Measurements from ENCODE around the gene ANGPTL7. TPM values are rescaled to one million over a fixed set of nuclear protein-coding genes. Genes with fewer than 3 reads are reported as not detected.

ANGPTL7 gene
- total RNA-seq, 2 donors from 2014 or later, result 3.6 to 4.9 TPM

DNA sequence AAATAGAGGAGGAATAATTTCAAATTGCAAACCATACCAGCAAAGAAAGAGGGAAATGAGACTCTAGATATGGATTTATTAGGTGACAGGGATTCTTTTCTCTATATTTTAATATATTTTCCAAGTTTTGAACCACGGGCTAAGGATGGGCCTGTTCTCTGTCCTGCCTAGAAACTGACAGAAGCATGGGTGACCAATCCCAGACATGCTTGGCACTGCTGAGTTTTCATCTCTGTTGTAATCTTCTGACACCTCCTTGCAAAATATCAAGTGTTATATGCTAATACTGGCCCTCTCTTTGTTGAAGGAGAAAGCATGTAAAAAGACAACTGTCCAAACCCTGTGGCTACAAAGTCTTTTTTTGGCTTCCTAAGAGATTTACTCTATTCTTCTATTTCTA is 774 bp upstream of the ANGPTL7 start:
- no peak overlapping the region for H3K4me3 ChIP-seq
- H3K27me3 ChIP-seq, result no peaks in the 10 kb centered on the region
- peaks cover 0 to under 1% of the 10 kb centered on the region in 2 donors for H3K36me3 ChIP-seq (replicated peaks in 1 of 2; ENCODE audit: insufficient read depth in 1 of 2, low read depth in 2 of 2)
- intact Hi-C loops (cut with DNase I), result no loop called here
- no peak for ATAC-seq
- no peak for TF ChIP-seq POLR2A (IDR thresholded peaks at IDR 0.05)
- TF ChIP-seq, protein P1, sequence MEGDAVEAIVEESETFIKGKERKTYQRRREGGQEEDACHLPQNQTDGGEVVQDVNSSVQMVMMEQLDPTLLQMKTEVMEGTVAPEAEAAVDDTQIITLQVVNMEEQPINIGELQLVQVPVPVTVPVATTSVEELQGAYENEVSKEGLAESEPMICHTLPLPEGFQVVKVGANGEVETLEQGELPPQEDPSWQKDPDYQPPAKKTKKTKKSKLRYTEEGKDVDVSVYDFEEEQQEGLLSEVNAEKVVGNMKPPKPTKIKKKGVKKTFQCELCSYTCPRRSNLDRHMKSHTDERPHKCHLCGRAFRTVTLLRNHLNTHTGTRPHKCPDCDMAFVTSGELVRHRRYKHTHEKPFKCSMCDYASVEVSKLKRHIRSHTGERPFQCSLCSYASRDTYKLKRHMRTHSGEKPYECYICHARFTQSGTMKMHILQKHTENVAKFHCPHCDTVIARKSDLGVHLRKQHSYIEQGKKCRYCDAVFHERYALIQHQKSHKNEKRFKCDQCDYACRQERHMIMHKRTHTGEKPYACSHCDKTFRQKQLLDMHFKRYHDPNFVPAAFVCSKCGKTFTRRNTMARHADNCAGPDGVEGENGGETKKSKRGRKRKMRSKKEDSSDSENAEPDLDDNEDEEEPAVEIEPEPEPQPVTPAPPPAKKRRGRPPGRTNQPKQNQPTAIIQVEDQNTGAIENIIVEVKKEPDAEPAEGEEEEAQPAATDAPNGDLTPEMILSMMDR (IDR thresholded peaks at IDR 0.05), result no peak
- WGBS, 2 donors, result 76 to 88% methylated on average over 1 of the region's 1 CpG
- no peak overlapping the region for H3K27ac ChIP-seq
- no peak for DNase-seq
- H3K9me3 ChIP-seq, result no peaks in the 10 kb centered on the region
- no peaks in the 10 kb centered on the region for H3K4me1 ChIP-seq

DNA sequence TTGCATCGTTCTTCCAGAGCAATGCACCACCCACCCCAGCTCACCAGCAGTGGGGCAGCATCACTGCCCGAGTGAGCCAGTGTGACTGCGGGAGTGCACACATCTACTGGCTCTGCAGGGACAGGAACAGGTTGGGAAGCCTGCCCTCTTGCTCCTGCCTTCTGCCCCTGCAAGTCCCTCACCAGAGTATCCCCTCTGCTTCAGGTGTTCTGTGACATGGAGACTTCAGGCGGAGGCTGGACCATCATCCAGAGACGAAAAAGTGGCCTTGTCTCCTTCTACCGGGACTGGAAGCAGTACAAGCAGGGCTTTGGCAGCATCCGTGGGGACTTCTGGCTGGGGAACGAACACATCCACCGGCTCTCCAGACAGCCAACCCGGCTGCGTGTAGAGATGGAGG is 4.2 kb downstream of the ANGPTL7 start:
- TF ChIP-seq, protein P1 (IDR thresholded peaks at IDR 0.05), result no peak
- TF ChIP-seq POLR2A (IDR thresholded peaks at IDR 0.05), result no peak
- H3K36me3 ChIP-seq (replicated peaks in 1 of 2; ENCODE audit: insufficient read depth in 1 of 2, low read depth in 2 of 2), result peaks cover 0 to 4% of the 10 kb centered on the region in 2 donors
- no peak overlapping the region for H3K4me3 ChIP-seq
- WGBS, 2 donors, result 94 to 96% methylated on average over 10 to 11 of the region's 11 CpGs
- DNase-seq, result no peak
- ATAC-seq, result no peak
- H3K27me3 ChIP-seq, result no peaks in the 10 kb centered on the region
- intact Hi-C loops (cut with DNase I), result no loop called here
- no peaks in the 10 kb centered on the region for H3K9me3 ChIP-seq
- no peak overlapping the region for H3K27ac ChIP-seq
- no peaks in the 10 kb centered on the region for H3K4me1 ChIP-seq

DNA sequence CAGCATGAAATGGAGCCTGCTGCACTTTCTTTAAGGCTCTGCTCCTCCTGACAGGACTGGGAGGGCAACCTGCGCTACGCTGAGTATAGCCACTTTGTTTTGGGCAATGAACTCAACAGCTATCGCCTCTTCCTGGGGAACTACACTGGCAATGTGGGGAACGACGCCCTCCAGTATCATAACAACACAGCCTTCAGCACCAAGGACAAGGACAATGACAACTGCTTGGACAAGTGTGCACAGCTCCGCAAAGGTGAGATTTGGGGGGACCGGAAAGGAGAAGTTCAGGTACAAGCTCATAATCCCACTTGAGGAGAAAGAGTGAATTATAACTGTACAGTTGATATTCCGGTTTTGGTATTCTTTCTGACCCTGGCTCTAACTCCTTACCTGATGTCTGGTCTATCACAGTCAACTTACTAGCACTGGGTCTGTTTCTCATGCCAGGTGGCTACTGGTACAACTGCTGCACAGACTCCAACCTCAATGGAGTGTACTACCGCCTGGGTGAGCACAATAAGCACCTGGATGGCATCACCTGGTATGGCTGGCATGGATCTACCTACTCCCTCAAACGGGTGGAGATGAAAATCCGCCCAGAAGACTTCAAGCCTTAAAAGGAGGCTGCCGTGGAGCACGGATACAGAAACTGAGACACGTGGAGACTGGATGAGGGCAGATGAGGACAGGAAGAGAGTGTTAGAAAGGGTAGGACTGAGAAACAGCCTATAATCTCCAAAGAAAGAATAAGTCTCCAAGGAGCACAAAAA is 5.4 kb downstream of the ANGPTL7 start:
- H3K27ac ChIP-seq, result no peak overlapping the region
- intact Hi-C loops (cut with DNase I), result no loop called here
- no peak for TF ChIP-seq POLR2A (IDR thresholded peaks at IDR 0.05)
- TF ChIP-seq, protein P1 (IDR thresholded peaks at IDR 0.05), result no peak
- no peaks in the 10 kb centered on the region for H3K9me3 ChIP-seq
- no peak overlapping the region for H3K4me3 ChIP-seq
- 88 to 89% methylated on average over 14 of the region's 14 CpGs for WGBS, 2 donors
- peaks cover 0 to 8% of the 10 kb centered on the region in 2 donors for H3K36me3 ChIP-seq (replicated peaks in 1 of 2; ENCODE audit: insufficient read depth in 1 of 2, low read depth in 2 of 2)
- DNase-seq (no peak), ATAC-seq (no peak)
- no peaks in the 10 kb centered on the region for H3K4me1 ChIP-seq
- no peaks in the 10 kb centered on the region for H3K27me3 ChIP-seq

DNA sequence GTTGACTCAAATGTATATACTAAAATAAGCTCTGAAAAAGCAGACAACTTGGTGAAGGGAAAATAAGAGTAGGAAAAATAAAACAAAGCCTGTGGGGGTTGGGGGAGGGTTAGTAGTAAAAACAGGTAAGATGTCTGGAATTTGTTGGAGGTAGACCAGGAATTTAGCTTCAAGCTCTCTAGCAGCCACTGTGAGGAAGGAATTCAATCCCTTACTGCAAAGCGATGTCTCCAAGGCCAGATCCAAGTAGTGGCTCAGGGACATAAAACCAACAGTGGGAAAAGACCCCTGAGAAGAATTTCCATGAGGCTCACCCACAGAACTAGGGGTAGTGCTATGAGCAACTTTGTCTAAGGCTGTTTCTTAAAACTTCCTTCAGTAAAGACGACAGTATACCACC is 7.8 kb downstream of the ANGPTL7 start:
- Histone ChIP-seq H3K4me3 (no peak overlapping the region), H3K27ac (no peak overlapping the region), H3K9me3 (no peaks in the 10 kb centered on the region), H3K27me3 (no peaks in the 10 kb centered on the region), H3K36me3 (replicated peaks in 1 of 2; ENCODE audit: insufficient read depth in 1 of 2, low read depth in 2 of 2) (peaks cover 0 to 10% of the 10 kb centered on the region in 2 donors), H3K4me1 (no peaks in the 10 kb centered on the region)
- WGBS, 2 donors, result 90 to 94% methylated on average over 2 of the region's 2 CpGs
- intact Hi-C loops (cut with DNase I), result no loop called here
- ATAC-seq (no peak), DNase-seq (no peak)
- no peak for TF ChIP-seq POLR2A (IDR thresholded peaks at IDR 0.05)
- TF ChIP-seq, protein P1 (IDR thresholded peaks at IDR 0.05), result no peak

DNA sequence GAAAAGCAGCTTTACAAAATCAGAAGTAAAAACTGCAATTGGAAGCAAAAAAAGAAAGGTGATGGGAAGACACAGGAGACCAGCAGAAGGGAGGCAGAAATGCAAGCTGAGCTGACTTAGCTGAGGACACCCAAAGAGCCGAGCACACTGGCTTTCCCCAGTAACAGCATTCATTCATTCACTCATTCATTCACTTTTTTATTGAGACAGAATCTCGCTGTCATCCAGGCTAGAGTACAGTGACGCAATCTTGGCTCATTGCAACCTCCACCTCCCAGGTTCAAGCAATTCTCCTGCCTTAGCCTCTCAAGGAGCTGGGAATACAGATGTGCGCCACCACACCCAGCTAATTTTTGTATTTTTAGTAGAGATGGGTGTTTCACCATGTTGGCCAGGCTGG is 8.2 kb downstream of the ANGPTL7 start:
- H3K27ac ChIP-seq, result no peak overlapping the region
- H3K27me3 ChIP-seq, result no peaks in the 10 kb centered on the region
- ATAC-seq (no peak), DNase-seq (no peak)
- peaks cover 0 to 10% of the 10 kb centered on the region in 2 donors for H3K36me3 ChIP-seq (replicated peaks in 1 of 2; ENCODE audit: insufficient read depth in 1 of 2, low read depth in 2 of 2)
- TF ChIP-seq, protein P1 (IDR thresholded peaks at IDR 0.05), result no peak
- H3K4me3 ChIP-seq, result no peak overlapping the region
- intact Hi-C loops (cut with DNase I), result no loop called here
- no peaks in the 10 kb centered on the region for H3K9me3 ChIP-seq
- no peaks in the 10 kb centered on the region for H3K4me1 ChIP-seq
- WGBS, 2 donors, result 81 to 83% methylated on average over 4 of the region's 4 CpGs
